Measurements from ENCODE around the gene SPON2. TPM values are rescaled to one million over a fixed set of nuclear protein-coding genes. Genes with fewer than 3 reads are reported as not detected.

Gene SPON2
- total RNA-seq, 3 donors from 2014 or later: 35.3 to 59.4 (median 36.1) TPM

DNA sequence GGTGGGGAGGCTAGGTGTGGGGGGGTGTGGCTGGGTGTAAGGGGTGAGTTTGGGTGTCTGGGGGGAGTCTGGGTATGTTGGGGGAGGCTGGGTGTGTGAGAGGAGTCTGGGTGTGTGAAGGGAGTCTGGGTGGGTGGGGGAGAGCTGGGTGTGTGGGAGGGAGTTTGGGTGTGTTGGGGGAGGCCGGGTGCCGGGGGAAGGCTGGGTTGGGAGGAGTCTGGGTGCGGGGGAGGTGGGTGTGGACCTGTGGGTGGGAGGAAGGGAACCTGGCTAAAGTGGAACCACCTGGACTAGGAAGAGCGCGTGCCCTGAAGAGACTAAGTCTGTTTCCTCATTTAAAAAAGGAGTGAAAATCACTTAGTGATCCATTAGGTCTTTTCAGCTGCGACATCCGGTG is 18.3 kb downstream of the SPON2 start:
- peak overlapping the region in 2 of 3 donors; percentile 11 to 34 for H3K4me3 ChIP-seq
- peaks cover 6 to 14% of the 10 kb centered on the region in 2 donors for H3K9me3 ChIP-seq
- no peaks in the 10 kb centered on the region for H3K36me3 ChIP-seq
- TF ChIP-seq, protein P1, sequence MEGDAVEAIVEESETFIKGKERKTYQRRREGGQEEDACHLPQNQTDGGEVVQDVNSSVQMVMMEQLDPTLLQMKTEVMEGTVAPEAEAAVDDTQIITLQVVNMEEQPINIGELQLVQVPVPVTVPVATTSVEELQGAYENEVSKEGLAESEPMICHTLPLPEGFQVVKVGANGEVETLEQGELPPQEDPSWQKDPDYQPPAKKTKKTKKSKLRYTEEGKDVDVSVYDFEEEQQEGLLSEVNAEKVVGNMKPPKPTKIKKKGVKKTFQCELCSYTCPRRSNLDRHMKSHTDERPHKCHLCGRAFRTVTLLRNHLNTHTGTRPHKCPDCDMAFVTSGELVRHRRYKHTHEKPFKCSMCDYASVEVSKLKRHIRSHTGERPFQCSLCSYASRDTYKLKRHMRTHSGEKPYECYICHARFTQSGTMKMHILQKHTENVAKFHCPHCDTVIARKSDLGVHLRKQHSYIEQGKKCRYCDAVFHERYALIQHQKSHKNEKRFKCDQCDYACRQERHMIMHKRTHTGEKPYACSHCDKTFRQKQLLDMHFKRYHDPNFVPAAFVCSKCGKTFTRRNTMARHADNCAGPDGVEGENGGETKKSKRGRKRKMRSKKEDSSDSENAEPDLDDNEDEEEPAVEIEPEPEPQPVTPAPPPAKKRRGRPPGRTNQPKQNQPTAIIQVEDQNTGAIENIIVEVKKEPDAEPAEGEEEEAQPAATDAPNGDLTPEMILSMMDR (IDR thresholded peaks at IDR 0.05): no peak
- TF ChIP-seq POLR2A (IDR thresholded peaks at IDR 0.05) (no peak), POLR2AphosphoS5 (IDR thresholded peaks at IDR 0.05) (no peak)
- DNase-seq (ENCODE audit: low spot score in 2 of 2): no peak
- no peaks in the 10 kb centered on the region for H3K4me1 ChIP-seq
- intact Hi-C loops (cut with DNase I; ENCODE audit: low total_unique reads): no loop called here
- no peaks in the 10 kb centered on the region for H3K27me3 ChIP-seq
- peak overlapping the region; percentile 54 to 87 for H3K27ac ChIP-seq

DNA sequence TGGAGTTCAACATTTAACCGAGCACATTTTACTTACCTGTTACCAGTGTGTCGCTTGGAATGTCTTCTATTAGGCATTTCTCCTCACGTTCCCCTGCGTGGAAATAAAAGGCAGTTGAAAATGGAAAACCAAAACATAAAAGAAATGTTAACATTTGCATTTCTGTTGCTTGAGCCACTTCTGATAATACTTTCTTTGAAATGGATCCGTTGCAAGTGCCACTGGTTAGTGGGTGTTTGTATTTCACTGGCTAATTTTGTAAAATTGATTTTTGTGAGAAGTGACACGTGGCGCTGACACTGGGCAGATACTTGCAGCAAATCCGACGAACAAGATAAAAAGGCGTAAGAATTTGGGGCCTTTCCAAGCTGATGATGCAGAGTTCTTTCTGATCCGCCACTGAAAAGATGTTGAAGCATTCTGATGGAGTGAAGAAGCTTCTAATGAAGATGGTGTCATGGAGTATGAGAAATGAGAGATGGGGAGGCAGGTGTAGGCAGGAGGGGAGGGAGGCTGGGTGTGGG is 18.8 kb downstream of the SPON2 start:
- intact Hi-C loops (cut with DNase I; ENCODE audit: low total_unique reads): no loop called here
- Histone ChIP-seq H3K27ac (peak overlapping the region in 1 of 2 donors; percentile 87), H3K4me3 (peak overlapping the region in 1 of 3 donors; percentile 34), H3K27me3 (no peaks in the 10 kb centered on the region), H3K4me1 (no peaks in the 10 kb centered on the region), H3K9me3 (peaks cover 3 to 12% of the 10 kb centered on the region in 2 donors), H3K36me3 (no peaks in the 10 kb centered on the region)
- no peak for DNase-seq (ENCODE audit: low spot score in 2 of 2)
- TF ChIP-seq, protein P1 (IDR thresholded peaks at IDR 0.05): no peak
- no peak for TF ChIP-seq POLR2A (IDR thresholded peaks at IDR 0.05)
- TF ChIP-seq POLR2AphosphoS5 (IDR thresholded peaks at IDR 0.05): no peak

DNA sequence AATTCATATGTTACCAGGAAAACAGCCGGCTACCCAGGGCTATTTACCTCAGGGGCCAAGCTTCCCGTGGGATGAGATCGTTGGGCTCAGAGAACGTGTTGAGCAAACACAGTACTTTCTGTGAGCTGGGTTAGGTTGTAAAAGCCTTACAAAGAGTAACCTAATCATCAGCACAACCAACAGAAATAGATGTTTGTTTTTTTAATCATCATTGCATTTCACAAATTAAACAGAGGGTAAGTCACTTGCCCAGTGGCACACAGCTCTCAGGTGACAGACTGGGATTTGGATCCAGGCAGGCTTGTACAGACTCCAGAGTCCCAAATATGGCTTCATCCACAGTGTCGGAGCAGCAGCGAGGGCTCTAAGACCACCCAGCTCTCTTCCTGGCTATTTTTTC is 20.1 kb downstream of the SPON2 start:
- TF ChIP-seq POLR2A (IDR thresholded peaks at IDR 0.05) (no peak), POLR2AphosphoS5 (IDR thresholded peaks at IDR 0.05) (no peak)
- TF ChIP-seq, protein P1 (IDR thresholded peaks at IDR 0.05): no peak
- no peaks in the 10 kb centered on the region for H3K4me1 ChIP-seq
- no peaks in the 10 kb centered on the region for H3K9me3 ChIP-seq
- DNase-seq (ENCODE audit: low spot score in 2 of 2): no peak
- intact Hi-C loops (cut with DNase I; ENCODE audit: low total_unique reads): no loop called here
- no peaks in the 10 kb centered on the region for H3K36me3 ChIP-seq
- H3K27me3 ChIP-seq: no peaks in the 10 kb centered on the region
- H3K27ac ChIP-seq: no peak overlapping the region
- H3K4me3 ChIP-seq: no peak overlapping the region

DNA sequence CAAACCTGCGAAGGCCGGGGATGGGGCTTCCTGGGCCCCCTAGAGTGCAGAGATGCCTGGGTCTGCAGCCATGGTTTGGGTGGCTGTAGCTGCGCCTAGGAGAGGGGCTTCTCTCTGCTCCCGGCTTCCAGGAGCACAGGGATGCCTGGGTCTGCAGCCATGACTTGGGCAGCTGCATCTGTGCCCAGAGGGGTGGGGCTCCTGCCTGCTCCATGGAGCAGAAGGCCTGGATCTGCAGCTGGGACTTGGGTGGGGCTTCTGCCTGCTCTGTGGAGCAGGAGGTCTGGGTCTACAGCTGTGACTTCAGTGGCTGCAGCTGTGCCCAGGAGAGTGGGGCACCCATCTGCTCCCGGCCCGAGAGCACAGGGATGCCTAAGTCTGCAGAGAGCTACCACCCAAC is 20.8 kb downstream of the SPON2 start:
- Histone ChIP-seq H3K27me3 (no peaks in the 10 kb centered on the region), H3K36me3 (no peaks in the 10 kb centered on the region), H3K4me3 (no peak overlapping the region), H3K9me3 (no peaks in the 10 kb centered on the region), H3K27ac (no peak overlapping the region), H3K4me1 (no peaks in the 10 kb centered on the region)
- DNase-seq (ENCODE audit: low spot score in 2 of 2): no peak
- intact Hi-C loops (cut with DNase I; ENCODE audit: low total_unique reads): no loop called here
- TF ChIP-seq, protein P1 (IDR thresholded peaks at IDR 0.05): no peak
- TF ChIP-seq POLR2AphosphoS5 (IDR thresholded peaks at IDR 0.05) (no peak), POLR2A (IDR thresholded peaks at IDR 0.05) (no peak)

DNA sequence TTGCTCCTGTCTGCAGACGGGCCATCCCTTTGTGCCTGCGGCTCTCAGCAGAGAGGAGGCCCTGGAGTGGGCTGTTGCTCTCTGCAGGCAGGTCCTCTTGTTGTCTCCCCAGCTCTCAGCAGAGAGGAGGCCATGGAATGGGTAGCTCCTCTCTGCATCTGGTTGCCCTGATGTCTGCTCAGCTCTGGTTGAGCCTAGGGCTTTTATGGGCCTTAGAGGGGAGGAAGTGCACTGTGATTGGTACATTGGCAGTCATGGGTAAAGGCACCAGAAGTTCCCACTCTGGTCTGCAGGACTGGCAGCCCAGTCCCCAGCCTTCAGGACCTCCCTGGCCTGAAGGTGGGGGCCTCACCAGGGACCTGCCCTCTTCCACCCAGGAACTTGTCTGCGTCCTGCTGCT is 21.5 kb downstream of the SPON2 start:
- Histone ChIP-seq H3K4me1 (no peaks in the 10 kb centered on the region), H3K4me3 (no peak overlapping the region), H3K27ac (no peak overlapping the region), H3K36me3 (no peaks in the 10 kb centered on the region), H3K9me3 (no peaks in the 10 kb centered on the region), H3K27me3 (no peaks in the 10 kb centered on the region)
- intact Hi-C loops (cut with DNase I; ENCODE audit: low total_unique reads): no loop called here
- TF ChIP-seq, protein P1 (IDR thresholded peaks at IDR 0.05): no peak
- TF ChIP-seq POLR2AphosphoS5 (IDR thresholded peaks at IDR 0.05) (no peak), POLR2A (IDR thresholded peaks at IDR 0.05) (no peak)
- DNase-seq (ENCODE audit: low spot score in 2 of 2): no peak
